ENCODE measurements around the gene PPP3R1.
A peak's percentile ranks its signal among the peaks of the same experiment; 100 is the strongest.

The PPP3R1 gene

GRCh38 chr2:68256093-68256450 is 3.7 kb upstream of the PPP3R1 start (continued):
- no peak for TF ChIP-seq ZNF529 (tag by site-specific recombination; IDR thresholded peaks at IDR 0.05; ENCODE audit: insufficient replicate concordance)
- no peak for TF ChIP-seq ZNF132 (tag by site-specific recombination; IDR thresholded peaks at IDR 0.05; ENCODE audit: borderline replicate concordance)

- H3K9me3 ChIP-seq (ENCODE audit: control insufficient read depth, insufficient read depth, low read depth, low read length): no peaks in the 10 kb centered on the region
- peak overlapping the region; percentile 93; the same call in 1 of the 2 replicates for H3K27ac ChIP-seq (ENCODE audit: extremely low read depth, low read depth, low read length)
- peak overlapping the region; percentile 92 for H3K4me3 ChIP-seq (ENCODE audit: low read depth, low read length)
- peaks cover 24% of the 10 kb centered on the region for H3K4me1 ChIP-seq (ENCODE audit: control insufficient read depth, insufficient read depth, low read length)
- TF ChIP-seq PRDM6 (tag by site-specific recombination; IDR thresholded peaks at IDR 0.05) (peak; percentile 64), OVOL3 (tag by site-specific recombination; IDR thresholded peaks at IDR 0.05) (no peak), ZNF596 (tag by site-specific recombination; IDR thresholded peaks at IDR 0.05) (0 out of 2 replicates have a peak, but pooled peaks have one; percentile 22), ZBTB17 (tag by site-specific recombination; IDR thresholded peaks at IDR 0.05) (0 out of 2 replicates have a peak, but pooled peaks have one; percentile 55), ZSCAN4 (tag by site-specific recombination; IDR thresholded peaks at IDR 0.05) (peak; percentile 86), ZNF311 (tag by site-specific recombination; IDR thresholded peaks at IDR 0.05; ENCODE audit: borderline replicate concordance) (no peak)
- POLR2A ChIA-PET: interaction anchor here (0.6 to 1.4 kb wide), 3 partner anchors 37 to 56 kb away, joined by 3 to 8 read pairs (median 3); no protein-coding TSS in a partner anchor
- no peaks in the 10 kb centered on the region for H3K36me3 ChIP-seq (ENCODE audit: control insufficient read depth in 2 of 2, insufficient read depth in 1 of 2, low read length in 2 of 2)
- CTCF ChIA-PET: interaction anchor here (0.7 to 1.5 kb wide), 5 partner anchors 23 to 376 kb away, joined by 3 to 8 read pairs (median 4); no protein-coding TSS in a partner anchor
Observed at GRCh38 chr2:68253219-68254068, 1.1 kb upstream of the PPP3R1 start.

GRCh38 chr2:68251855-68252399 is 405 bp downstream of the PPP3R1 start:
- ChIA-PET POLR2A (interaction anchor here (1.0 to 2.1 kb wide), 4 partner anchors 35 to 95 kb away, joined by 3 to 9 read pairs (median 3); partner anchors contain the start of gene PNO1), CTCF (interaction anchor here (1.5 kb wide), 1 partner anchor 37 kb away, joined by 3 read pairs; no protein-coding TSS in a partner anchor)
- Histone ChIP-seq H3K27ac (ENCODE audit: extremely low read depth, low read depth, low read length) (peak overlapping the region; percentile 93), H3K36me3 (ENCODE audit: control insufficient read depth in 2 of 2, insufficient read depth in 1 of 2, low read length in 2 of 2) (no peaks in the 10 kb centered on the region), H3K4me3 (ENCODE audit: low read depth, low read length) (peak overlapping the region; percentile 92), H3K9me3 (ENCODE audit: control insufficient read depth, insufficient read depth, low read depth, low read length) (no peaks in the 10 kb centered on the region), H3K4me1 (ENCODE audit: control insufficient read depth, insufficient read depth, low read length) (peaks cover 30% of the 10 kb centered on the region)
- TF ChIP-seq ZNF18 (tag by site-specific recombination; IDR thresholded peaks at IDR 0.05): no peak
- no peak for TF ChIP-seq ZNF521 (tag by site-specific recombination; IDR thresholded peaks at IDR 0.05)
- no peak for TF ChIP-seq ZSCAN16 (tag by site-specific recombination; IDR thresholded peaks at IDR 0.05)
- TF ChIP-seq ZNF169 (tag by site-specific recombination; IDR thresholded peaks at IDR 0.05): no peak
- no peak for TF ChIP-seq ZNF610 (tag by site-specific recombination; IDR thresholded peaks at IDR 0.05; ENCODE audit: borderline replicate concordance)
- TF ChIP-seq ZNF623 (tag by site-specific recombination; IDR thresholded peaks at IDR 0.05): no peak
- 0 out of 2 replicates have a peak, but pooled peaks have one; percentile 22 for TF ChIP-seq ZFHX2 (tag by site-specific recombination; conservative IDR thresholded peaks at IDR 0.05)
- TF ChIP-seq ZNF394 (tag by site-specific recombination; IDR thresholded peaks at IDR 0.05; ENCODE audit: borderline replicate concordance): 0 out of 2 replicates have a peak, but pooled peaks have one; percentile 22
- TF ChIP-seq PRDM2 (tag by site-specific recombination; IDR thresholded peaks at IDR 0.05; ENCODE audit: borderline replicate concordance): no peak
- TF ChIP-seq ZNF146 (tag by site-specific recombination; IDR thresholded peaks at IDR 0.05): no peak
- no peak for TF ChIP-seq PRDM1 (tag by site-specific recombination; IDR thresholded peaks at IDR 0.05)
- TF ChIP-seq KLF9 (tag by site-specific recombination; IDR thresholded peaks at IDR 0.05; ENCODE audit: low read depth): no peak
- TF ChIP-seq ZBTB21 (tag by site-specific recombination; IDR thresholded peaks at IDR 0.05): no peak
